HepG2 (cell line): ENCODE results near the gene TAF1A. TPM values are rescaled to one million over a fixed set of nuclear protein-coding genes. Genes with fewer than 3 reads are reported as not detected.

Experiments used
- ATAC-seq: fragments of 200-7000 bp; cut with Tn5 transposase; 3 replicates; pipeline ENCODE4 v1.9.1; 2020; ENCODE audit warnings: mild to moderate bottlenecking, moderate library complexity
- BruUV-seq: library from RNA; stranded (reverse); fragments of 400-500 nt; replicated peaks from 2 replicates; lab custom pipeline; 2021; lab: Mats Ljungman, UMichigan
- CTCF ChIA-PET: fragments of 300-600 bp; formaldehyde crosslinking; extraction: SDS; loops from one replicate; lab custom pipeline; 2021; ENCODE audit warnings: low total read pairs, inconsistent platforms, low intra/inter-chr PET ratio; lab: Yijun Ruan, JAX
- POLR2A ChIA-PET: fragments of 350-600 bp; sonication (Branson Sonifier 250); formaldehyde crosslinking; loops from one replicate; lab custom pipeline; 2020; ENCODE audit warnings: antibody characterized with exemption, inconsistent platforms; lab: Yijun Ruan, JAX
- DNase-seq: peaks from one replicate; pipeline ENCODE4 v3.0.0-alpha.2; 2015; ENCODE audit warnings: low spot score
- FAIRE-seq: peaks from 3 replicates; lab custom pipeline; 2011; peaks lifted over from hg19 to GRCh38; lab: Jason Lieb, UNC
- H2AFZ ChIP-seq: one replicate; pipeline ENCODE4 v1.6.1; 2011; ENCODE audit warnings: low read length, inconsistent platforms
- H3K27ac ChIP-seq: fragments of 300-600 bp; 3 replicates; pipeline ENCODE4 v1.8.0; 2011; ENCODE audit warnings: mixed run types, mild to moderate bottlenecking, mixed read lengths, low read length, inconsistent platforms; ENCODE audit not compliant: insufficient read depth; ENCODE audit errors: extremely low read length
- H3K27me3 ChIP-seq, 2 experiments: fragments of 200-600 bp in 1 of 2; 2 replicates in 1 of 2; 3 replicates in 1 of 2; pipeline versions ENCODE4 v1.6.0 to v1.8.0; 2011; ENCODE audit warnings: low read length in 2 of 2, mild to moderate bottlenecking in 2 of 2, moderate library complexity in 2 of 2, inconsistent platforms in 1 of 2; ENCODE audit not compliant: insufficient read depth in 2 of 2, control insufficient read depth in 1 of 2
- H3K36me3 ChIP-seq, 2 experiments: fragments of 200-600 bp in 1 of 2; replicated peaks in 1 of 2; 2 replicates in 1 of 2; 3 replicates in 1 of 2; pipeline versions ENCODE4 v1.5.1 to v1.8.0; 2011; ENCODE audit warnings: low read length in 2 of 2, inconsistent platforms in 1 of 2; ENCODE audit not compliant: insufficient read depth in 2 of 2, control insufficient read depth in 1 of 2
- H3K4me1 ChIP-seq: 2 replicates; pipeline ENCODE4 v1.5.1; 2012; ENCODE audit warnings: low read length, inconsistent platforms; ENCODE audit not compliant: insufficient read depth
- H3K4me2 ChIP-seq: 2 replicates; pipeline ENCODE4 v1.6.0; 2011; ENCODE audit warnings: low read depth, low read length, inconsistent platforms
- H3K4me3 ChIP-seq, 3 experiments: fragments of 200-600 bp in 1 of 3; sonication (generic), shearing (Covaris generic) in 1 of 3; replicated peaks in 1 of 3; 2 replicates each; pipeline ENCODE4 v1.5.1; 2011 to 2016; ENCODE audit warnings: low read length in 3 of 3, inconsistent platforms in 2 of 3, low read depth in 2 of 3, mild to moderate bottlenecking in 2 of 3, control low read depth in 1 of 3, mixed read lengths in 1 of 3; ENCODE audit not compliant: insufficient read depth in 1 of 3
- H3K79me2 ChIP-seq: one replicate; pipeline ENCODE4 v1.6.1; 2011; ENCODE audit warnings: low read length, inconsistent platforms; ENCODE audit not compliant: insufficient read depth
- H3K9ac ChIP-seq: 2 replicates; pipeline ENCODE4 v1.6.0; 2011; ENCODE audit warnings: mild to moderate bottlenecking, low read depth, low read length, inconsistent platforms; ENCODE audit not compliant: insufficient read depth
- H3K9me3 ChIP-seq: 2 replicates; pipeline ENCODE4 v1.5.1; 2012; ENCODE audit warnings: mild to moderate bottlenecking, low read length
- H4K20me1 ChIP-seq: 2 replicates; pipeline ENCODE4 v1.6.0; 2011; ENCODE audit warnings: inconsistent platforms, mild to moderate bottlenecking, low read length, moderate library complexity; ENCODE audit not compliant: insufficient read depth
- EHMT2 ChIP-seq: fragments of 200-600 bp; sonication (generic); IDR thresholded peaks from 2 replicates; pipeline ENCODE4 v1.7.0; 2017; ENCODE audit warnings: antibody characterized with exemption, low read depth, low read length, borderline replicate concordance
- IKZF4 ChIP-seq: sonication (generic); formaldehyde crosslinking; IDR thresholded peaks from 2 replicates; pipeline ENCODE4 v1.5.1; 2020; ENCODE audit warnings: borderline replicate concordance, mild to moderate bottlenecking, low read depth, missing genetic modification reagents; ENCODE audit errors: not compliant biosample characterization
- MAFF ChIP-seq: IDR thresholded peaks from 2 replicates; pipeline ENCODE4 v1.6.1; 2011; ENCODE audit warnings: low read depth, low read length, improper control_type of control experiment
- MAFK ChIP-seq, 2 experiments: IDR thresholded peaks in 1 of 2; conservative IDR thresholded peaks in 1 of 2; 2 replicates each; pipeline ENCODE4 v1.6.1; 2011; ENCODE audit warnings: improper control_type of control experiment in 2 of 2, low read length in 2 of 2
- MTF1 ChIP-seq: sonication (generic); formaldehyde crosslinking; IDR thresholded peaks from 2 replicates; pipeline ENCODE4 v1.5.0; 2020; ENCODE audit warnings: missing genetic modification reagents
- NFIB ChIP-seq: sonication (generic); formaldehyde crosslinking; IDR thresholded peaks from 2 replicates; pipeline ENCODE4 v1.9.0; 2021; ENCODE audit warnings: missing genetic modification reagents, mild to moderate bottlenecking, borderline replicate concordance
- SOX5 ChIP-seq: IDR thresholded peaks from 2 replicates; pipeline ENCODE4 v1.6.1; 2016; ENCODE audit warnings: borderline replicate concordance
- TARDBP ChIP-seq: sonication (generic); formaldehyde crosslinking; IDR thresholded peaks from 2 replicates; pipeline ENCODE4 v1.8.0; 2022; ENCODE audit warnings: mild to moderate bottlenecking, missing genetic modification reagents
- ZBTB42 ChIP-seq: sonication (generic); formaldehyde crosslinking; IDR thresholded peaks from 2 replicates; pipeline ENCODE4 v1.5.0; 2020; ENCODE audit warnings: mild to moderate bottlenecking, missing genetic modification reagents
- ZIK1 ChIP-seq: sonication (generic); formaldehyde crosslinking; IDR thresholded peaks from 2 replicates; pipeline ENCODE4 v1.5.0; 2020; ENCODE audit warnings: mild to moderate bottlenecking, low read depth, missing genetic modification reagents, borderline replicate concordance
- ZKSCAN8 ChIP-seq: IDR thresholded peaks from 2 replicates; pipeline ENCODE4 v1.6.1; 2016; ENCODE audit warnings: borderline replicate concordance, missing genetic modification reagents, missing compliant biosample characterization
- ZNF350 ChIP-seq: sonication (generic); formaldehyde crosslinking; IDR thresholded peaks from 2 replicates; pipeline ENCODE4 v1.4.0; 2020; ENCODE audit warnings: mild to moderate bottlenecking, low read depth, missing genetic modification reagents, borderline replicate concordance
- ZNF569 ChIP-seq: sonication (generic); formaldehyde crosslinking; IDR thresholded peaks from 2 replicates; pipeline ENCODE4 v1.5.0; 2020; ENCODE audit warnings: mild to moderate bottlenecking, missing genetic modification reagents, moderate library complexity, borderline replicate concordance
- ZNF781 ChIP-seq: sonication (generic); formaldehyde crosslinking; IDR thresholded peaks from 2 replicates; pipeline ENCODE4 v1.5.1; 2020; ENCODE audit warnings: borderline replicate concordance, mild to moderate bottlenecking, missing genetic modification reagents; ENCODE audit errors: not compliant biosample characterization
- WGBS: methylation state at CpG from one replicate; pipeline ENCODE4 v1.1.6; 2017; ENCODE audit warnings: low lambda C conversion rate; 5-methylcytosine and 5-hydroxymethylcytosine counted together
- in situ Hi-C: cut with HindIII; loops from 2 replicates; pipeline ENCODE4 v1.10.0; 2017; ENCODE audit warnings: low pct_unique_long_range_greater_than_20kb; ENCODE audit not compliant: extremely low pct_ligation_motif_present
- intact Hi-C: fragments of 100-400 bp; cut with micrococcal nuclease; formaldehyde crosslinking; loops from one replicate; pipeline ENCODE4 v1.10.0; 2022; ENCODE audit not compliant: unreplicated experiment
- polyA plus RNA-seq, 8 experiments: library from polyadenylated mRNA; depleted of rRNA in 3 of 8; stranded (reverse) in 7 of 8; unstranded in 1 of 8; fragments of >200 nt; fragmentation: Illumina TruSeq in 4 of 8; extraction: Trizol in 4 of 8; gene quantifications; 2 replicates each; pipeline versions ENCODE4 v1.2.1 to v1.2.3, GENCODE V29; 2011 to 2016; ENCODE audit warnings: low read depth in 4 of 8, missing spikeins in 1 of 8, mixed read lengths in 1 of 8; ENCODE audit not compliant: insufficient read depth in 1 of 8
- total RNA-seq, 5 experiments: library from RNA; depleted of rRNA; stranded (reverse); fragments of >200 nt; fragmentation: Illumina TruSeq; extraction: Trizol; gene quantifications; 2 replicates each; pipeline ENCODE4 v1.2.3, GENCODE V29; 2016; ENCODE audit warnings: low read depth in 1 of 5
- TF ChIP-seq, protein P1 (sequence below): sonication (generic); formaldehyde crosslinking; IDR thresholded peaks from 2 replicates; pipeline ENCODE4 v1.4.0; 2020; ENCODE audit warnings: mild to moderate bottlenecking, missing genetic modification reagents

Gene TAF1A
- total and polyA plus RNA-seq, 2 of the 13 experiments (the other 11 are each of a cell fraction or from before 2014, with no cell fraction given) = 3.3 to 10.7 TPM

DNA sequence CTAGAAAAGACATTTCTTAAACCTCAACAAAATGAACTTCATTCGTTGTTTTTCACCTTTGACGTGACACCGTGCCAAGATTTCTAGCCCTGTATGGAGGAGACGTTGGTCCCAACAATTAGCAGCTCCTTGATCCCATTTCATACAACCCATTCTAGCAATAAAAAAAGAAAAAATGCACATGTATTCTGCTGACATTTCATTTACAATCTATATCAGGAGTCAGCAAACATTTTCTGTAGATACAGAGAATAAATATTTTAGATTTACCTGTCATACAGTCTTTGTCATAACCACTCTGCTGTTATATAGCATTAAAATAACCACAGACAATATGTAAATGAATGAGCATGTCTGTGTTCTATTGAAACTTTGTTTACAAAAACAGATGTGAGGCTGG lies 7.0 kb upstream of the TAF1A start:
- Histone ChIP-seq H3K4me1 (no peaks in the 10 kb centered on the region), H3K27me3 (no peaks in the 10 kb centered on the region), H2AFZ (no peak overlapping the region), H3K4me3 (no peak overlapping the region), H3K27ac (no peak overlapping the region), H3K9ac (no peak overlapping the region), H3K4me2 (no peak overlapping the region), H3K79me2 (no peaks in the 10 kb centered on the region), H4K20me1 (no peaks in the 10 kb centered on the region), H3K9me3 (peaks cover 13% of the 10 kb centered on the region), H3K36me3 (no peaks in the 10 kb centered on the region)
- intact Hi-C loops (no loop called here), in situ Hi-C loops (no loop called here)
- DNase-seq = no peak
- 14% methylated on average over 4 of the region's 4 CpGs for WGBS
- ChIA-PET POLR2A (no interaction called here), CTCF (no interaction called here)
- no peak for FAIRE-seq
- BruUV-seq = no TSS peak
- TF ChIP-seq MAFK (conservative IDR thresholded peaks at IDR 0.05 in 1 of 2, IDR thresholded peaks at IDR 0.05 in 1 of 2; ENCODE audit: low read length in 2 of 2) (peak in 1 of 2 experiments; percentile 62; a peak in 2 of 4 replicates), IKZF4 (no peak), ZIK1 (CRISPR knock-in tag) (no peak), MTF1 (CRISPR knock-in tag) (no peak), ZBTB42 (no peak), MAFF (peak; percentile 59), ZKSCAN8 (CRISPR knock-in tag) (no peak), ZNF781 (CRISPR knock-in tag) (no peak), EHMT2 (no peak), SOX5 (no peak), NFIB (no peak), ZNF350 (CRISPR knock-in tag) (no peak), ZNF569 (no peak), TARDBP (no peak)
- TF ChIP-seq, protein P1, sequence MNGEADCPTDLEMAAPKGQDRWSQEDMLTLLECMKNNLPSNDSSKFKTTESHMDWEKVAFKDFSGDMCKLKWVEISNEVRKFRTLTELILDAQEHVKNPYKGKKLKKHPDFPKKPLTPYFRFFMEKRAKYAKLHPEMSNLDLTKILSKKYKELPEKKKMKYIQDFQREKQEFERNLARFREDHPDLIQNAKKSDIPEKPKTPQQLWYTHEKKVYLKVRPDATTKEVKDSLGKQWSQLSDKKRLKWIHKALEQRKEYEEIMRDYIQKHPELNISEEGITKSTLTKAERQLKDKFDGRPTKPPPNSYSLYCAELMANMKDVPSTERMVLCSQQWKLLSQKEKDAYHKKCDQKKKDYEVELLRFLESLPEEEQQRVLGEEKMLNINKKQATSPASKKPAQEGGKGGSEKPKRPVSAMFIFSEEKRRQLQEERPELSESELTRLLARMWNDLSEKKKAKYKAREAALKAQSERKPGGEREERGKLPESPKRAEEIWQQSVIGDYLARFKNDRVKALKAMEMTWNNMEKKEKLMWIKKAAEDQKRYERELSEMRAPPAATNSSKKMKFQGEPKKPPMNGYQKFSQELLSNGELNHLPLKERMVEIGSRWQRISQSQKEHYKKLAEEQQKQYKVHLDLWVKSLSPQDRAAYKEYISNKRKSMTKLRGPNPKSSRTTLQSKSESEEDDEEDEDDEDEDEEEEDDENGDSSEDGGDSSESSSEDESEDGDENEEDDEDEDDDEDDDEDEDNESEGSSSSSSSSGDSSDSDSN (CRISPR knock-in tag) = no peak
- no peak for ATAC-seq
